GM19372 (cell line): ENCODE measurements around the gene DPYD.

ENCODE experiments used
- ATAC-seq: cut with Tn5 transposase; IDR thresholded peaks from one replicate; pipeline ENCODE4 v1.9.1; 2021; ENCODE audit warnings: mild to moderate bottlenecking, low read depth, moderate library complexity; ENCODE audit not compliant: unreplicated experiment

The DPYD gene

DNA sequence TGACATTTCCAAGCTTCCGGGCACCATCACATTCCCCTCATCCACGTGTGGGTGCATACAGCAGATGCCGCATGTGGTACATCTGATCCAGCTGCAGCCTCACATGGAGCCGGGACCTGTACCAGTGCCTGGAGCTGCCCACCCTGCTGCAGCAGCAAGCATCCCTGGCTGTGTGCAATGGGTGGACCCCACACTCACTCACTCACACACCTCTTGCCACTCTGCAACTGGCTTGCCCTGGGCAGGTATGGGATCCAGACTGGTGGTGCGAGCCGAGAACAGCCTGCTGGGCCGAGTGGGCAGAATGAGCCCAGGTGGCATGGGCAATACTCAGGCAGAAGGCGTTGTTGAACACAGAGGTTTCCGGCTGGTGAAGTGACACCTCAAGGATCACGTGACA lies 75.0 kb downstream of the DPYD start:
- no peak for ATAC-seq

DNA sequence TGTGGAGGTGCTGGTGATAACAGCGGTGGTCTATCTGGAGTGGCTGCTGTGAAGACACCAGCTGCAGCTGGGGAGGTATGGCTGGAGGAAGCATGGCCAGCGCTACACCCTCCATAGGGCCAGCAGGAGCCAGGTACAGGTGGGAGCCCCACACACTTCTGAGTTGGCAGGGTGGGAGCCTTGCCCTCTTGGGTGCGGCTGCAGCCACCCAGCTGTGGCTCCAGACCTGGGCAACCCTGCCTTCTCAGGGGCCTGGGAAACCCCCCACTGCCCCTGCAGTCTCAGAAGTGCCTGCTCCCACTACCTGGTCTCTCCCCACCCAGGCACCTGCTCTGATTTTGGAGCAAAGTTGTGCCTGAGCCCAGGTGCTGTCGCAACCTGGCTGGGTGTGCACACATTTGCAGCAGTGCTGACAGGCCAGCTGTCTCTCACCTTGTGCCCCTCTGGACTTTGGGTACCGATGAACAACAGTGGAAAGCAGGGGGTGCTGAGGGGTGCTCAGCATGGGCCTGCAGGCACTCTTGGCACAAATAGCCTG lies 76.2 kb downstream of the DPYD start:
- no peak for ATAC-seq

DNA sequence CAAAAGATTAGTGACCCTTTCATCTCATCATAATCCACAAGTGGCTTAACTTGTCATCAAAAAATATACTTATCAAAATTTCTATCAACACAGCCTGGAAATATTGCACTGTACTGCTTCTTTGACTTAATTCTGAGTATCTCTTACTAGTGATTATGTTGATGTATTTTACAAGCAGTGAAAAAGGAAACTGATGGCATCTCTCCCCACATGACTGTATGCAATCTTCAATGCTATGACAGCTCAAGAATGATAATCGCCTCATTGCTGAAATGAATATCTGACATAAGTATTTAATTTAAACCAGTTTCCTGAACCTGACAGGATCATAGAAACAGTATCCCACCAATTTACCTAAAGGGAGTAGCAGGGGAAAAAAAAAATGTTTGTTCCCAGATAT lies 79.5 kb downstream of the DPYD start:
- ATAC-seq = no peak

DNA sequence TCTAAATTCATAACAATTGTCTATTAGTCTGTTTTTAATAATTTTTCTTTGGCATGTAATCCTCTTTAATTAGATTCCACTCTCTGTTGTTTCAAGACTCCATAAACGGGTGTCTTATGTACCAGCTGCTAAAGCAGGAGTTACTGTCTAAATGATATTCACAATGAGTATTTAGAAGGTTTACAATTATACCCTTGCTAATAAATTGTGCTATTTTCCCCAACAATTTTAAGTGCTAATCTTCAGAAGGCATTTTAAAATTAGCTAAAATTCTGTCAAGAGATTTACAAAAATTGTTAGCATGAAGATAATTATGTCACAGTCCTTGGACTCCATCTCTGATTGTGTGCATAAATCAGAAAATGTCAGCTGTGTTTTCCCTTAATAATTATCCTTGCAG lies 83.7 kb downstream of the DPYD start:
- no peak for ATAC-seq

GRCh38 chr1:97834899-97835298 lies 85.9 kb downstream of the DPYD start:
- ATAC-seq = no peak

DNA sequence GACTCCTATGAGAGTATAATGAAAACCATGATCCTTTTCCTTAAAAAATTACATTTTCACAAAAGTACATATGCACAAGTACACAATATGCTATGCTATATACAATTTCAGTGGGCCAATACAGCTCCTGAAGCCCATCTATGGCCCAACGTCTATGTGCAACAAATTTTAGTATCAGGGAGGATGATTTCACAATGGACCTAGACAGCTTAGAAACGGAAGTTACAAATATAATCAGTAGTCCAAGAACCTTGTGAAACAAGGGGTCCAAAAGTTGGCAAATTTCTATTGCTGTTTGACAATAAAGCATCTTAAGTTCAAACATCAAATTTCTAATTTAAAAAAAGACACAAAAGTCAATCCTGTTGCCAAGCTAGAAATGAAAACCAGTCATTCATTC lies 87.0 kb downstream of the DPYD start:
- no peak for ATAC-seq

DNA sequence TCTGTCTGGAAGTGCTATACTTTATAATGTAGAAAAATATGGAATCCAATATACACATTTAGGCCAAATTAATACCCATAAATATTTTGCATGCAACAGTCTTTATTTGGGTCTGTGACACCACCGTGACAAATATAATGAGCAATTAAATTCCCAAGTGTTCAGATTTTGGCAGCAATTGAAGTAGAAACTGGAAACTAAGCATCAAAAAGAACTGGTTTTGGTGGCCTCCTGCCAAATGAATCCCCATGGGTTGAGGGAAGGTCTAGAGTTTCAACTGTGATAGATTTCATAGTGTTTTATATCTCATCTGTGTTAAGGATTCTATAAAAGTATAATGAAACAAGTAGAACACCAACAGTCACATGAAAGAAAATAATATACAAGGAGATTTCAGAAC lies 88.4 kb downstream of the DPYD start:
- no peak for ATAC-seq

DNA sequence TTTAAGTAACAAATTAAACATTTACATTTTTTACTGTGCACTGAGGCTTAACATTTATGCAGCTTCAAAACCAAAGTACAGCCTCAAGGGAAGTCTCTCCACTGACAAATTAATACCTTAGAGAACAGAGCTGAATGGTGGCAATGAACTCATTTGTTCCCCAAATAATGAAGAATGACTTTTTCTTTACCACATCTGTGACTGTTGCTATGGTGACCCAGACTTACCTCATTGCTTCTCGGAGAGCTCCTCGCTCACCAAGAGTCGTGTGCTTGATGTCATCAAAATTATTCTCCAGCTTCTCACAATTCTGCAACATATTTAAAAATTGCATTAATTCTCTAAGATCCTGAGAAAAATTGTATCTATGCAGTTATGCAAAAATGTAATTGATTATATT lies 92.9 kb downstream of the DPYD start:
- no peak for ATAC-seq

DNA sequence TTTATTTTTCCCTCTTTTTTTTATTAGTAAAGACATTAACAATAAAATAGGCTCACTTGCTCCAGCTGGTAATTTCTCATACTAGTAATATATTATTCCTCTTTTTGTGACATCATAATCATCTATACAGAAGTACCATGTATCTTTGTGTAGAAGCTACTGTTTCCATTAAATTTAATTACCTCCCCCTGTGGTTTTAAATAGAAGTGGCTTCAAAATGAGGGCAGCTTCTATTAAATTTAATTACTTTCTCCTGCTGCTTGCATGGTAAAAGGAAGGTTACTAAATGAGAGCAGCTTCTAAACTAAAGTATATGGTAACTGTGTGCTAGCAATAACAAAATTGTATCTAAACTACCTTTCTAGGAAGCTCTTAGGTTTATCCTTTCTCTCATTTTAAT lies 94.0 kb downstream of the DPYD start:
- no peak for ATAC-seq

GRCh38 chr1:97824624-97825023 lies 96.2 kb downstream of the DPYD start:
- ATAC-seq = no peak

GRCh38 chr1:97824200-97824599 lies 96.6 kb downstream of the DPYD start:
- ATAC-seq = no peak

- ATAC-seq = peak; percentile 64
Observed at GRCh38 chr1:97820470-97821188, 100.2 kb downstream of the DPYD start.

DNA sequence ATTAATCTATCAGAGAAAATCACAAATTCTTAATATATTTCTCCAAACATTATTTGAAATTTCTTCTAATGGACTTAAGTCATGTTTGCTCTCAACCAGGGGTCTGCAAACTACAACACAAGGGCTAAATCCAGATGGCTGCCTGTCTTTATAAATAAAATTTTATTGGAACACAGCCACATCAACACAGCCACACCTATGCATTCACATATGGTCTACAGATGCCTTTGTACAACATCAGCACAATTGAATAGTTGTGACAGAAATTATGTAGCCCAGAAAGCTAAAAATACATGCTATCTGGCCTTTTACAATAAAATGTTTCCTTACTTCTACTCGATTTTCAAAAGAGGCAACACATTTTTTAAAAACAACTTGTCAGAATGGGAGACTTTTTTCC lies 103.9 kb downstream of the DPYD start:
- no peak for ATAC-seq

GRCh38 chr1:97814804-97815203 lies 106.0 kb downstream of the DPYD start:
- ATAC-seq = no peak

DNA sequence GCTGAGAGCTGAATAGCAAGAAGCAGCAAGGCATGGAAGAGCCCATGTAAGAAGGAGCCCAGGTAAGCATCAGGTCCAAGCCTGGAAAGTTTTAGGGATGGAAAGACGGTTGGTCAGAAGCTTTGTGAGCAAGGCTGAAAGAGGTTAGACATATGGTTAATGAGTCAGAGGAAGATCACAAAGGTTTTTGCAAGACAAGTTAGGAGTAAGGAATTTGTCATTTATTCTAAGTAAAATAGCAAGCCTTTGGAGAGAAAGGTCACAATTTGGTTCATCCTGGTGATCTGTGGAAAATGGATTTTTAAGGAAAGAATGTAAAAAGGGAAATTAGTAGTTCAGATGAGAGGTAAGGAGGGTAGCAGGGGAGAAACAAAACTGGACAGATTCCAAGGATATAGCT lies 106.7 kb downstream of the DPYD start:
- ATAC-seq = no peak

GRCh38 chr1:97812076-97812475 lies 108.8 kb downstream of the DPYD start:
- ATAC-seq = no peak

DNA sequence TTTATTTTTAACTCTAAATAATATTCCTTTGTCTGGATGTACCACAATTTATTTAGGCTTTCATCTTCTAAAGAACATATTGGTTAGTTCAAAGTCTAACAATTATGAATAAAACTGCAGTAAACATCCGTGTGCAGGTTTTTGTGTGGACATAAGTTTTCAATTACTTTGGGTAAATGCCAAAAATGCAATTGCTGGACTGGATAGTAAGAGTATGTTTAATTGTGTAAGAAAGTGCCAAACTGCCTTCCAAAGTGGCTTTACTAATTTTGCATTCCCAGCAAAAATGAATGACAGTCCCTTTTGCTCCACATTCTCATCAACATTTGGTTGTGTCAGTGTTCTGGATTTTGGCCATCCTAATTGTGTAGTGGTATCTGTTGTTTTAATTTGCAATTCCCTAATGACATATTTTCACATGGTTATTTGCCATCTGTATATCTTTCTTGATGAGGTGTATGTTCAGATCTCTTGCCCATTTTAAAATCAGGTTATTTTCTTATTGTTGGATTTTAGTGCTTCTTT lies 113.8 kb downstream of the DPYD start:
- no peak for ATAC-seq

GRCh38 chr1:97806326-97806725 lies 114.5 kb downstream of the DPYD start:
- no peak for ATAC-seq

DNA sequence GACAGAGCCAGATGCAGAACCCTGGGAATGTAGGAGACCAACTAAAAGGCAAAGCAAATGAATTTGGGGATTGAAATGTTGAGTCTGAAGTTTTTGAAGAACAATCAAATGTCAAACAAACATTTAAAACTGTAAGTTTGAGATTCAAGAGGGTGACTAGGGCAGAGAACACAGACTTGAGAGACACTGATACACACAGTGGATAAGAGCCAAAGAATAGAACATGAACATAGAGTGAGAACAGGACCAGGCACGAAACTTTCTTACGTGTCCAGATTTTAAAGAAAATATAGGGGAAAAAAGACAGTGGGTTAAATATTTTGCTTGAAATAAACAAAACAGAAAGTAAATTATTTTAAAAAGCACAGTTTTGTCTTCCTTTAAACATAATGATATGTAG lies 115.7 kb downstream of the DPYD start:
- ATAC-seq = no peak

DNA sequence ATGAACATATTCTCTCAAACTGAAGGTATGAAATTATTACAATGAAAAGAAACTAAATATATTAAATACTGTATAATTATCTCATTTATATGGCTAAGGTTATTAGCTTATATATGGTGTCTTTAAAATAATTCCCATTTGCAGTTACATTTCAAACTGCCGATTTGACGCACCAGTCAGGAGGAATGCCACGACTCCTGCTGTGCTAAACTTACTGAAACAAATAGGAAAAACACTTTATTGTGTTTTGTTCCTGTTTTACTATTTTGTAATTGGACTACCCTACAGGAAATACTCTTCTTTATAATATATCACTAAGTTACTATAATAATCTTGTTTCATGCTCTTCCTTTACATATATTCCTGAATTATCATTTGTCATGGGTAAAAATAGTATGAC lies 117.8 kb downstream of the DPYD start:
- no peak for ATAC-seq

GRCh38 chr1:97802011-97802410 lies 118.8 kb downstream of the DPYD start:
- no peak for ATAC-seq

- ATAC-seq = no peak
Observed at GRCh38 chr1:97797403-97798183, 123.2 kb downstream of the DPYD start.
